Right atrium auricular region (tissue), 2 donors: ENCODE data around the gene DDIT4. TPM values are rescaled to one million over a fixed set of nuclear protein-coding genes. Genes with fewer than 3 reads are reported as not detected.

ENCODE experiments used
- DNase-seq: peaks from one replicate; pipeline ENCODE4 v3.0.0-alpha.2; 2019; ENCODE audit warnings: low spot score
- H3K27ac ChIP-seq, 2 donors: fragments of 200-600 bp; sonication (generic); 1 replicate in 1 of 2; 2 replicates in 1 of 2; pipeline ENCODE4 v1.5.1; 2016 to 2019
- H3K27me3 ChIP-seq, 2 donors: fragments of 200-600 bp; sonication (generic); one replicate each; pipeline versions ENCODE4 v1.5.1 to v1.6.0; 2017 to 2019
- H3K36me3 ChIP-seq: fragments of 200-600 bp; sonication (generic); one replicate; pipeline ENCODE4 v1.5.1; 2016
- H3K4me1 ChIP-seq, 2 donors: fragments of 200-600 bp; sonication (generic); one replicate each; pipeline versions ENCODE4 v1.5.1 to v1.6.0; 2017 to 2019
- H3K4me3 ChIP-seq, 2 donors: fragments of 200-600 bp; sonication (generic); 1 replicate in 1 of 2; 2 replicates in 1 of 2; pipeline ENCODE4 v1.5.1; 2017 to 2019; ENCODE audit warnings: mild to moderate bottlenecking in 1 of 2, moderate library complexity in 1 of 2
- H3K9me3 ChIP-seq, 2 donors: fragments of 200-600 bp; sonication (generic); one replicate each; pipeline ENCODE4 v1.5.1; 2019
- total RNA-seq, 2 donors: library from RNA; depleted of rRNA; stranded (reverse); fragments of >200 nt; gene quantifications; one replicate each; pipeline ENCODE4 v1.1.0, GENCODE V29; 2016
- TF ChIP-seq, protein P1 (sequence below), 2 donors: fragments of 200-600 bp; sonication (generic); IDR thresholded peaks; one replicate each; pipeline ENCODE4 v1.5.1; 2019; ENCODE audit warnings: antibody characterized with exemption in 2 of 2

The DDIT4 gene
- total RNA-seq, 2 donors from 2014 or later, result 100 to 136 TPM

DNA sequence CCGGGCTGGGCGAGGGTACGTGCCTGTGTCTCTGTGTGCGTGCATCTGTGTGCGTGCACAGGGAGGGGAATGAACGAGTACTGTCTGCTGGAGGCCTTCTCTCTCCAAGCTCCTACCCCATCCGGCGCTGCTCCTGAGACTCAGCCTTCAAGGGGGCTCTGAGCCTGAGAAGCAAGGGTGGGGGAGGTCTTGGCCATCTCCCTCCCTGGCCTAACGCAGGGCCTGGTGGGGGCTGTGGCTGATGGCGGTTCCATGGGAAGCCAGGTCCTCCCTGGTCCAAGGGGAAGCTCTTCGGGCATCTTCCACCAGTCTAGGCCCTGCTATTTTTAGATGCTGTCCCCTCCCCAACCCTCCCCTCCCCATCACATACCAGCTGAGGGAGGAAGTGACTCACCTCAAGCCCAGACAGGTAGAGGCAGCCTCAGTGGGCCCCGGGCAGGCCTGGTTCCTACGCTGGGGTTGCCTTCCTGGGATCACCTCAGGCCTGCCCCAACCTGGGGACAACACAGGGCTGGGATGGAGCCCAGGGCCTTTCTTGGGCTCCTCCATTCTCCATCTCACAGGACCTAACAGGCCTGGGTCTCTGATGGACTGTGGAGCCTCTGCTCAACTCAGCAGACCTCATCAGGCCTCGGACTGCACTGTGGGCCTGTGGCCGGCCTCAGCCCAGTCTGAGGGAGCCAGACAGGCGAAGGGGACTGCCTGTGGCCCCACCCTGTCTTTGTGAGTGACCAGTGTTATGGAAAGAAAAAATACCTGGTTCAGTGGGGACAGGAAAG, 48.7 kb downstream of the DDIT4 start:
- Histone ChIP-seq H3K27ac (peak overlapping the region in 1 of 2 donors; percentile 5), H3K9me3 (no peaks in the 10 kb centered on the region), H3K36me3 (no peaks in the 10 kb centered on the region), H3K27me3 (no peaks in the 10 kb centered on the region), H3K4me1 (peaks cover 0 to 73% of the 10 kb centered on the region in 2 donors), H3K4me3 (no peak overlapping the region)
- TF ChIP-seq, protein P1, sequence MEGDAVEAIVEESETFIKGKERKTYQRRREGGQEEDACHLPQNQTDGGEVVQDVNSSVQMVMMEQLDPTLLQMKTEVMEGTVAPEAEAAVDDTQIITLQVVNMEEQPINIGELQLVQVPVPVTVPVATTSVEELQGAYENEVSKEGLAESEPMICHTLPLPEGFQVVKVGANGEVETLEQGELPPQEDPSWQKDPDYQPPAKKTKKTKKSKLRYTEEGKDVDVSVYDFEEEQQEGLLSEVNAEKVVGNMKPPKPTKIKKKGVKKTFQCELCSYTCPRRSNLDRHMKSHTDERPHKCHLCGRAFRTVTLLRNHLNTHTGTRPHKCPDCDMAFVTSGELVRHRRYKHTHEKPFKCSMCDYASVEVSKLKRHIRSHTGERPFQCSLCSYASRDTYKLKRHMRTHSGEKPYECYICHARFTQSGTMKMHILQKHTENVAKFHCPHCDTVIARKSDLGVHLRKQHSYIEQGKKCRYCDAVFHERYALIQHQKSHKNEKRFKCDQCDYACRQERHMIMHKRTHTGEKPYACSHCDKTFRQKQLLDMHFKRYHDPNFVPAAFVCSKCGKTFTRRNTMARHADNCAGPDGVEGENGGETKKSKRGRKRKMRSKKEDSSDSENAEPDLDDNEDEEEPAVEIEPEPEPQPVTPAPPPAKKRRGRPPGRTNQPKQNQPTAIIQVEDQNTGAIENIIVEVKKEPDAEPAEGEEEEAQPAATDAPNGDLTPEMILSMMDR (IDR thresholded peaks at IDR 0.05), result no peak
- no peak for DNase-seq

DNA sequence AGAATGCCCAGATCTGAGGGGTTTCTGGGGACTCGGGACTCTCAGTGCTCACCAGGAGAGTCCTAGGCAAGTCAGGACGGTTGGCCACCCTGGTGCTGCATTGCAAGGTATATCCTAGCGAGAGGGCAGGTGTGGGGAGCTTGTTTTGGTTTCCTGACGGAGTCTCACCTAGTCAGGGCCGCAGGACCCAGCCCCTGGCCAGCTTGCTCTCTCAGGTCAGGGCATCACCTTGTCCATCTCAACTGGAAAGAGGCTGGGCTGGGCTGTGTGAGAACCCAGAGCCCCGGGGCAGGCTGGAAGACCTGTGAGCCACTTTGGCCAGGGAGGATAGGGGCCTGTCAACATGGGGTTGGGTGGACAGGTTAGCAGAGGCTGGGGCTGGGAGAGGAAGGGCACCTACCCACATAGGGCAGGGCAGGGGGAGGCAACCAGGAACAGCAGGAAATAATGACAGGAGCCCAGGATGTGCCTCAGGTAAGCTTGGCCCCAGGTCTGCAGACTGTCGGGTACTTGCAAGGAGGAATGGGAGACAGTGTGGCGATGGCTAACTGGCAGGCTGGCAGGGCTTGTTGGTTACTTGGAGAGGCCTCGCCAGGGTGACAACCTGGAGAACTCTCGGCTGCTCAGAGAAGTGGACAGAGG, 49.5 kb downstream of the DDIT4 start:
- Histone ChIP-seq H3K4me3 (no peak overlapping the region), H3K36me3 (no peaks in the 10 kb centered on the region), H3K27ac (no peak overlapping the region), H3K4me1 (peaks cover 0 to 73% of the 10 kb centered on the region in 2 donors), H3K9me3 (no peaks in the 10 kb centered on the region), H3K27me3 (no peaks in the 10 kb centered on the region)
- no peak for DNase-seq
- TF ChIP-seq, protein P1 (IDR thresholded peaks at IDR 0.05), result no peak

DNA sequence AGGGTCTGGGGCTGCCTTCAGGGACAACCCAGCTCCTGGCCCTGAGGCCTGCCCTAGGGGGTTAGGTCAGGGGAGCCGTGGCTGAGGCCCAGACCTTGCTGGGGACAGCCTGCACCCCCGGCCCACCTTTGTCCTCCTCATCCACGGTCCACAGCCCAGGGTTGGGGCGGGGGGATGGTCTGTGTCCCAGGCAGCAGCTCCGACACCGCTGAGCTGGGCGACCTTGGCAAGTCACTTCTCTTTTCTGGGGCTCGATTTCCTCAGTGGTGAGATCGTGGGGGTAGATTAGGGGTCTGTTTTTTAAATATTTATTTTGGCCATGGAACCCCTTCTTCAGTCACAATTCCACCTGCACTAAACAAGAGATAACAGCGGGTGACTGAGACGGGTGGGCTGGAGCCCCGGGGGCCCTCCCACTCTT, 50.1 kb downstream of the DDIT4 start:
- Histone ChIP-seq H3K4me1 (peaks cover 0 to 73% of the 10 kb centered on the region in 2 donors), H3K27ac (no peak overlapping the region)

More for the DNA sequence above, 50.1 kb downstream of the DDIT4 start:
- H3K27me3 ChIP-seq, result no peaks in the 10 kb centered on the region
- no peak overlapping the region for H3K4me3 ChIP-seq
- H3K36me3 ChIP-seq, result no peaks in the 10 kb centered on the region
- DNase-seq, result no peak
- TF ChIP-seq, protein P1 (IDR thresholded peaks at IDR 0.05), result no peak
- H3K9me3 ChIP-seq, result no peaks in the 10 kb centered on the region

Other genes with a start within 250 kb of the DDIT4 start
- 10 to 100 TPM; 19.3 to 19.8 TPM for gene SPOCK2, start 185.4 kb upstream of the DDIT4 start, total RNA-seq
- 100 to 1,000 TPM; 139 to 163 TPM for gene ANAPC16, start 57.9 kb upstream of the DDIT4 start, total RNA-seq
- gene ASCC1, start 57.6 kb upstream of the DDIT4 start, total RNA-seq, result 10 to 100 TPM; 27.2 to 37.0 TPM
- 10 to 100 TPM; 24.5 to 36.8 TPM for gene DNAJB12, start 81.0 kb downstream of the DDIT4 start, total RNA-seq